ENCODE data around the gene DNAJA1.

Gene DNAJA1

DNA sequence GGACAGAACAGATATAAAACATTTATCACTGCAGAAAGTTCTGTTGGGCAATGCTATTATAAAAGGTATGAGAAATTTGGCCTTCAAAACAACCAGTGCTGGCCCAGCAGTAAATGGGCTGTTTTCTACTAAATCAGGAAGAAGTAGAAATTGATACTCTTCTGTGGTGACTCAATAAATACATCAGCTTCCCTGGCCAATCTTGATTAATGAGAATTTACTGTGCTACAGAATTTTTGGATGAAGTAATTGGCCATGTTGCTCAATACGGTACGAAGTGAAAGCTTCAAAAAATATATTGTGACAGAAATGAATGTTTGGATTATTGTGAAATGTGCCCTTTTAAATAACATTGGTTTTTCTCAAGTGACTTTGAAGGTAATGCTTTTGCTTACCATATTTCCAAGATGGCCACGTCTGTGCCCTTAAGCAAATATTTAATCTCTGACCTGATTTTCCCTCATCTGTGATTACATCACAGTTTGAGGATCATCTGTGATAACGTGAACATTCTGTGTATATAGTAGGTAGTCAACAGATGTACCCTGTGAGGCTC lies 4.2 kb downstream of the DNAJA1 start:
- no peak for DNase-seq

DNA sequence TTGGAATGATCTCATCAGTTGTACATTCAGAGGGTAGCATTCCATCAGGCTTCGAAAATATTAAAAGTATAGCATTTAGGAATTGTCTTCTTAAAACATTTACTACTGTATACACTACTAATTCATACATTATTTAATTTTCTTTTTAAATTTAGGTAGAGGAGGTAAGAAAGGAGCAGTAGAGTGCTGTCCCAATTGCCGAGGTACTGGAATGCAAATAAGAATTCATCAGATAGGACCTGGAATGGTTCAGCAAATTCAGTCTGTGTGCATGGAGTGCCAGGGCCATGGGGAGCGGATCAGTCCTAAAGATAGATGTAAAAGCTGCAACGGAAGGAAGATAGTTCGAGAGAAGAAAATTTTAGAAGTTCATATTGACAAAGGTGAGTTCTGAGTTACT lies 5.2 kb downstream of the DNAJA1 start:
- DNase-seq = no peak

DNA sequence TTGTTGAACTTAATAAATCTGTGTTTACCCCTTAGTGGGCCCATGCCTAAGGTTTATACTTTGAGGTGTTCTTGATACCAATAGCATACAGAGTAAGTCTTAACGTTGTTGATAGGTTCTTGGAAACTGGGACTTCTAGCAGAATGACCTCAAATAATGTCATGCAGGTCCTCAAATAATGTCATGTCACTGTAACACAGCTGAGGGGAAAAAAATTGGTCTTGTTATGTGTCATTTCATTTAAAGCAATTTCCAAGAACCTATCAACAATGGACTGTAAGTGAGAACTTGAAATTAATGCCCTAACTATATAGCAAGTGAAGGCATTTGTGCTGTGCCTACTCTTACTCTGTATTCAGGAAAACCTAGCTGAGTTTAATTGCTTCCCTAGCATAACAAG lies 7.2 kb downstream of the DNAJA1 start:
- no peak for DNase-seq

DNA sequence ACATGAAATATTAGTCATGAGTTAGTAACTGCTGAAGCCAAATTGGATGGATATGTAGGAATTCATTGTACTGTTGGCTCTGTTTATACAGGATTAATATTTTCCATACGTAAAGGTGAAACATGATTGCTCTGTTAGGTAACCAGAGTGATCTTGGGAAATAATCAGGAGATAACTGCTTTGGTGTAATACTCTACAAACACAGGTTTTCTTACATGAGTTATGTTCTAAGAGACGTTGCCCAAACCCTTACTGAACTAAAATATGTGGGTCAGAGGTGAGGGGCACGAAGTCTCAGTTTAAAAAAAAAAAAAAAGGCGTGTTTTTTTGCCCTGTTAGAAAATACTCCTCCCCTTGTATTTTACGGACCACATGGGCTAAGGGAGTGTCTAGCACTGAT lies 7.8 kb downstream of the DNAJA1 start:
- DNase-seq = no peak

DNA sequence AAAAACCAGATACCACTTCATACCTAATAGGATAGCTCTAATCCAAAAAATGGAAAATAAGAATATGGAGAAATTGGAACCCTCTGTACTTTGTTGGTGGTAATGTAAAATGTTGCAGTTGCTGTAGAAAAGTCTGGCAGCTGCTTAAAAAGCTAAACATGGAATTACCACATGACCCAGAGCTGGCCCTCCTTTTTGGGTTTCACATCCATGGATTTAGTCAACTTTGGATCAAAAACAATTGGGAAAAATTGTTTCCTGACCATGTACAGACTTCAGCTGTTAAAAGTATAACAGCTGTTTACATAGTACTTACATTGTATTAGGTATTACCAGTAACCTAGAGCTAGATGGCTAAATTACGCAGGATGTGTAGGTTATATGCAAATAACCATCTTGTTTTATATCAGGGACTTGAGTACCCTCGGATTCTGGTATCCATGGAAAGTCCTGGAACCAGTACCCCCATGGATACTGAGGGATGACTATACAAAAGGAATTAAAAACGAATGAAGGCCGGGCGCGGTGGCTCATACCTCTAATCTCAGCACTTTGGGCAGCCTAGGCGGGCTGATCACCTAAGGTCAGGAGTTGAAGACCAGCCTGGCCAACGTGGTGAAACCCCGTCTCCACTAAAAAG lies 15.8 kb downstream of the DNAJA1 start:
- DNase-seq = no peak

DNA sequence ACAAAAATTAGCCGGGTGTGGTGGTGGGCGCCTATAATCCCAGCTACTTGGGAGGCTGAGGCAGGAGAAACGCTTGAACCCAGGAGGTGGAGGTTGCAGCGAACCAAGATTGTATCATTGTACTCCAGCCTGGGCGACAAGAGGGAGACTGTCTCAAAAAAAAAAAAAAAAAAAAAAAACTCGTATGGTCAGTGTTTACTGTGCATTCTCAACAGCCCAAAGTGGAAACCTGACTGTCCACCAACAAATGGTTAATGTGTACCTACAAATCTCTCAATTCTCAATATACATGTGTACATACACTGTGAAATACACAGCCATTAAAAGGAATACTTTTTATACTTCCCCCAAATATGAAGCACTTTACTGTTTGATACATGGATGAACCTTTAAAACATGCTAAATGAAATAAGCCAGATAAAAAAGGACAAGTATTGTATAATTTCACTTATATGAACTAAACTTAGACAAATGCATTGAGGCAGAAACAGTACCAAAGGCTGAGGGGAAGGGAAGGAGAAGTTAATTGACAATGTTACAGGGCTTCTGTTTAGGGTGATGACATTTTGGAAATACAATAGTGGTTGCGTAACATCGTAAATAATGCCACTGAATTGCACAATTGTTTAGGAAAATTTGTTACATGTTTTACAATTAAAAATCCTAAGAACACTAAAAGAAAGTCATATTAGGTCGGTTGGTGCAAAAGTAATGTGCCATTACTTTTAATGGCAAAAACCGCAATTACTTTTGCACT lies 16.5 kb downstream of the DNAJA1 start:
- peak in 1 of 2 experiments; percentile 3 for DNase-seq

DNA sequence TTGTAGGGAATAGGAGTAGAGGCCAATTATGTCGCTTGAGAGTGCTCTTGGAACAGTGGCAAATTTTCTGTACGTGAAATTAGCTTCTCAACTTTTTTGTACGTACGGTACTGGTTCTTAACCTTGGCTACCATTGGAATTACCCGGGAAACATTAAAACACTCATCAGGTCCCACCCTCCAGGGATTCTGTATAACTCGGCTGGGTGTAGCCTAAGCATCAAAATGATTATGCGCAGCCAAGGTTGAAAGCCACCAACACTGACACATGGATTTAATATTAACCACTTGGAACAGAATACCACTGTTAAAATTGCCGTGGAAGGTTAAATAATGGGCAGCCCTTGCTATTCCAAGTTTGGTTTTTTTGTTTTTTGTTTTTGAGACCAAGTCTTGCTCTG lies 17.4 kb downstream of the DNAJA1 start:
- DNase-seq = no peak

DNA sequence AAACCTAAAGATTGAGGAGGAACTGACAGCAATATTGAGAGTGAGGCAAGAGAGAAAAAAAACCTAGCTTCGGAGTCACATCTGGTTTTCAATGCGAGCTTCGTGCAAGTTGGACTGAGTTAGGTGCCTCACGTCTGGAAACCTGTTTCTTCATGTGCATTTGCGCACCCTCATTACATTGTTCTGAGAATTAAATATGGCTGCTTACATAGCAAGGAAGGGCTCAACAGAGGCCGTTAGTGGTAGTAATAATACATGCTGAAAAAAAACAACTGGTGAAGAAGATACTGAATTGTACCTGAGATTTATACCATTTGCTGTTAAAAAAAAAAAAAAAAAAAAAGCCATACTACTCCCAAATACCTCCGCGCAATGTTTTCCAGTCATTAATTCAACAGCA lies 18.6 kb downstream of the DNAJA1 start:
- no peak for DNase-seq

DNA sequence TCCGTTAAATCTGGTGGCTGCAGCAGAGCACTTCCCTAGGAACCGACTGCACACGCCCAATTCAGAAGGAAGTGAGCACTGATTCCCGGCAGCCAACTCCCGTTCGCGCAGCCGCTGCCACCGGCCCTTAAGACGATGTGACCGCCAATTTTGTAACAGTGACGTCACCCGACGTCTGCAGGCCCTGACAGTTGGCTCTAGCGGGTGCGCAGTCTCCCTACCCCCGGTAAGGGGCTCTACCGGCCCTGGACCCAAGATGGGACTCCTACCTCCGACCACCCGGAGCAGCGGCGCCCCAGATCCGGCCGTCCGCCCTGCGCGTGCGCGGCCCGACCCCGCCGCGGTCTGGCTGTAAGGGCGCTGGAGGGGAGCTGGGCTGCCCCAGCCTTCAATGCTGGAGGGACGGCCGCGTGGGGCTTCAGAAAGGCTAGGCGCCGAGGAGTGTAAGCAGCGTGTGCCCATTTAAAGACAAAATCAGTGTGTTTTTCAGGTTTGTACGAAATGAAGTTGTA lies 19.1 kb downstream of the DNAJA1 start:
- DNase-seq = peak; percentile 78 to 79

DNA sequence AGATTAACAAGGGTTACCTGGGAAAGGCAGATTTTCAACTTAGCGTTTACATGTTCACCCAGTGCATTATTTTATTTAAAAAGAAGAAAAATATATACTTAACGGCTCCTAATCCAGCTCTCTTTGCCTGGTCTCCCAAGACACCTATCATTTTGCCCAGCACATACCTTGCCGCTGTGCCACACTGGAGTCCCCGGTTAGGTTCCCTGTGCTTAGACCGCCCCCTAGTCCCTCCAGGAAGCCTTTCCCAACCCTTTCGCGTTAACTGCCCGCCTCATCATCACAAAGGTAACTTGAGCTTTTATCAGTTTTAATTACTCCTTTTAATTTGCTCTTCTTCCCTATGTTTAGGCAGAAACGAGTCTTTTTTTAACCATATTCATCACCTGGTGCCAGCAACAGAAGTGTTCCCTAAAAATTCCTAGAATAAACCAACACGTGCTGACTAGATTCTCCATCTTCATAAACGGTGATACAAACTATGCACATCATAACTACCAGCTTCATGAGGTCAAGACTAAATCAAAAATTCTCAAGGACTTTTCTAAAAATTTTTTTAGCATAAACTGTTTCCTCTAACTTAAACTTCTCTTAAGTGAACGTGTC lies 19.7 kb downstream of the DNAJA1 start:
- peak in 1 of 2 experiments; percentile 20 for DNase-seq

DNA sequence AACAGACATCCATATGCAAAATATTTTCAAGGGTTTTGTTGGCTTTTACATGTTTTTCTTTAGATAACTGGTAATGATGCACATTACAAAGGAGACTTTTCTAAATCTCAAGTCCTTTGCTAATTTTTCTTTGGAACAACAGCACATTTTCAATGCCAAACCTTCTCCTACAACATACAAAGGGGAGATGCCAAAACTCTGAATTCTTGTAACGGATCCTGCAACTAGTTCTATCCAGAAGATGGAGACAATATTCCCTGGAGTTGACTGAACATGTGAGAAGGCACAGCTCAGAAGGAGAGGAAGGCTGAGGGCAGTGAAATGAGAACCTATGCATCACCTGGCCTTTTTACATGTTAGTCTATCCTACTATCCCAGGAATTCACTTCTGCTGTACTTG lies 21.0 kb downstream of the DNAJA1 start:
- DNase-seq = no peak

DNA sequence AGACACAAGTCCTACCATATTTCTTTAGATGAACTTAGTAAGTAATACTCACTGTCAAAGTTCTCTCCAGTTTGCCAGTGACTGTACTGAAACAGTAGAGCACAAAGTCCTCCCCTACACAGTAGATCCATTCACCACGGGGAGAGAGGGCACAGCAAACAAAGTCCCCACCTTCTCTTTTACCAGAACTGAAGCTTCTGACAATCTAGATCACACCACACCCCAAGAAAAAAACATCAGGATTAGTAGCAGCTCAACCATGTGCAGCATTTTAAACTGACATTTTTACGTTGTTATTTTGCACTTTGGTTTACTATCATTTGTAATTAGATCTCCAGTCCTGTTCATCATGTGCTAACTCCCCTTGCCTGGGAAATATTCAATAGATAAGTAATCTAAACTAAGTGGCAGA lies 23.0 kb downstream of the DNAJA1 start:
- no peak for DNase-seq

DNA sequence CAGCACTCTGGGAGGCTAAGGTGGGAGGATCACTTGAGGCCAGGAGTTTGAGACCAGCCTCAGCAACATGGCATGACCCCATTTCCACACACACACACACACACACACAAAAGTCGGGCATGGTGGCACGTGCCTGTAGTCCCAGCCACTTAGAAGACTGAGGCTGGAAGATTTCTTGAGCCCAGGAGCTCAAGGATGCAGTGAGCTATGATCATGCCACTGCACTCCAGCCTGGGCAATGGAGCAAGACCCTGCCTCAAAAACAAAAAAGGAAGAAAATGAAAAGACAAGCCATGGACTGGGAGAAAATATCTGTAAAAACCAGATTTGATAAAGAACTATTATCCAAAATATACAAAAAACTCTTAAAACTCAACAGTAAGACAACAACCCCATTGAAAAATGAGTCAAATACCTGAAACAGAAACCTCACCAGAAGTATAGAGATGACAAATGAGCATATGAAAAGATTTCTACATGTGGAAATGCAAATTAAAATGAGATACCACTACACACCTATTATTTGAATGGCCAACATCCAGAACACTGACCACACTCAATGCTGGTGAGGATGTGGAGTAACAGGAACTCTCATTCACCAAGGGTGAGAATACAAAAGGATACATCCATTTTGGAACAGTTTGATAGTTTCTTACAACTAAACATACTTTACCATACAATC lies 24.7 kb downstream of the DNAJA1 start:
- DNase-seq = no peak

DNA sequence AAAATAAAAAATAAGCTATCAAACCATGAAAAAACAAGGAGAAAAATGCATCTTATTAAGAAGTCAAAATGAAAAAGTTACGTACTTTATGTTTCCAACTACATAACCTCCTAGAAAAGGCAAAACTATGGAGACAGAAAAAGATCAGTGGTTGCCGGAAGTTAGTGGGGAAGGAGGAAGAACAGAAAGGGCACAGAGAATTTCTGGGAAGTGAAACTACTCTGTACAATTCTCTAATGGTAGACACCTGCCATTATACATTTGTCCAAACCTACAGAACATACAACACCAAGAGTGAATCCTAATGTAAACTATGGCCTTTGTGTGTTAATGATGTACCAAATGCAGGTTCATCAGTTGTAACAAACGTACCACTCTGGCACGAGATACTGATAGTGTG lies 26.1 kb downstream of the DNAJA1 start:
- DNase-seq = no peak

DNA sequence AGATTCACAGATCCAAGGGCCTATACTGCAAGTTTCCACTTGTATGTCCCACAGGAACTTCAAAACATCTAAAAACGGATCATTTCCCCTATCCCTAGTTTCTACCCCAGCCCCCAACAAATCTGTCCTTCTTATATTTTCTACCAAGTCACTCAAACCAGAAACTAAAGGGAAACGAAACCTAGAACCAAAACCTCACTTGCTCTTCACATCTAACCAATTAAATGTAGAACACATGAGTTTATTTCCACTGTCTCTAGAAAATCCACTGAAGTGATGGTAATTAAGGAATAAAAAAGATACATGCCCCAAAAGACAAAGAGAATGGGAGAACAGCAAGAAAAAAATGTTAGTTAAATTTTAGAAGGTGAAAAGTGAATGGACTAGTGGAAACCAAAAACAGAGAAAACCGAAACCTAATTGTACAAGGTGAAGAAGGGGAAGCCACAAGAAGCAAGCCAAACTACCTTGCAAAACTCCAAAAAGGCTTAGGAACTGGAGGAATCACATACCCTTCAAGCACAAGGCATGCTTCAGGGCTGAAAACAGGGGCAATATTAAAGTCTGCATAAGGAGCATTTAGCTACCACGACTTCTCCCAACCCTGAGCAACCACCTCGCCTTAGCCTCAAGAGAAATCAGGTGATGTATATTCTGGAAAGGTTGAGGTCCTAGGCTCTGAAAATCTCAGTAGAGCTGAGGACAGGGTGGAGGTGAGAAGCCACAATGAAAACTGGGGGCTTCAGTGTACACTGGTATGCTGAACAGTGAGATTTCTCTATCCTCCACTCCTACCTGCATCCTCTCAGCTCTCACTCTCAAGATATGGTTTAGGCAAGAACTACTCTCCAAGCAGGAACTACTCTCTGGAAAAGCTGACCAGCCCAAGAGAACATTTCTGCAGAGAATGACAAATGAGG lies 40.3 kb downstream of the DNAJA1 start:
- DNase-seq = no peak

DNA sequence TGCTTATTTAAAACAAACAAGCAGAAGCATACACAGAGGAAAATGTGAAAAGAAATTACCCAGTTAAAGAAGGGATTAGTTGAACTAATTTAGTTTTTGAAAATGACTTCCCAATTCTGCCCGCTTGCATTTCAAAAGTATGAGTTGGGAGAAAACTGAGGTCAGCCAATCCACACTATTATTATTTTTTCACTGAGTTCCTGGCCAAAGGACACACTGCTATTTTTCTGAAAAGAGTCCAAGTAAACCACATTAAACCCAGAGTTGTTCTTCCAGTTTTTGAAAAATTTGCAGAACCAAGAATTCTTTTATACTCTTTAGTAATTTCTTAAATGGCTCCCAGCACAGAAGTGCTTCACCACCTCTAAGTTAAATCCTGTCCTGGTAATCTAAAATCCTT lies 43.9 kb downstream of the DNAJA1 start:
- no peak for DNase-seq

DNA sequence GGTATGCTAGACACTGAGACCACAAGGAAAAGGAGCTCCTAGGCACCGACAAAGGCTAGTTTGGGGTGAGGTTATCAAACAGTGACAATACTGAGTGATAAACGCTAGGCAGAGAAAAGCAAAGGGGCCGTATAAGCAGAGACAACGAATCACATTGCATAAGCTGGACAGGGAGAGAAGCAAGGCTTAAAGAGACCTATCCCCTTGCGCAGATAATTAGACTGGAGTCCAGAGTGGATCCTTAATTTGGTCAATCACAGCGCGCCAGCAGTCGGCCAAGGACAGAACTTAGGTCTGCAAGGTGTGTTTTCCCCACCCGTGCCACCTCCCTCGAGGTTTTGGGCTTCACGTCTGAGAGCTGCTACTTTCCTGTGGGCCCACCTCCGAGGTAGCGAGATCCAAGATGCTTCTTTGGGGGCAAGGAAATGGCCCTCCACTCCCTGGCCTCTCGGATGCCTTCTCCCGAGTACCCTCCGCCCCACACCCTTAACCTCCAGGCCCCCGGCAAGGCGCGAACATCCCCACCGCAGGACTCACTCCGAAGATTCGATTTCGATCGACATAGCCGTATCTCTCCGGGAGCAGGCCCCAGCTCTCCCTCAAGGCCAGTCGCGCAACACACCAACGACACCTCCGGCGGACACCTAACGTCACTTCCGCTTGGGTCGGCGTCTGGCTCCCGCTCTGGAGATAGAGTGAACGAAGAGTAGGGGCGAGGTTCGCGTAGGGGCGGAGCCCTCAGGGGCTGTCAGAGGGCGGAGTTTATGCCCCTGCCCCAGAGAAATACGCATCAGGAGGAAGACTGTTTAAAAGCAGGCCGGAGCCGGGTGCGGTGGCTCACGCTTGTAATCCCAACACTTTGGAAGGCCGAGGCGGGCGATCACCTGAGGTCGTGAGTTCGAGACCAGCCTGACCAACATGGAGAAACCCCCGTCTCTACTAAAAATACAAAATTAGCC lies 51.3 kb downstream of the DNAJA1 start, which contains the start of gene SMU1:
TSS of gene SMU1 (minus strand) at position 629 of the 959 bp plus-strand sequence. CDS start at position 563, 66 bp downstream.
- DNase-seq = peak; percentile 98 to 99

DNA sequence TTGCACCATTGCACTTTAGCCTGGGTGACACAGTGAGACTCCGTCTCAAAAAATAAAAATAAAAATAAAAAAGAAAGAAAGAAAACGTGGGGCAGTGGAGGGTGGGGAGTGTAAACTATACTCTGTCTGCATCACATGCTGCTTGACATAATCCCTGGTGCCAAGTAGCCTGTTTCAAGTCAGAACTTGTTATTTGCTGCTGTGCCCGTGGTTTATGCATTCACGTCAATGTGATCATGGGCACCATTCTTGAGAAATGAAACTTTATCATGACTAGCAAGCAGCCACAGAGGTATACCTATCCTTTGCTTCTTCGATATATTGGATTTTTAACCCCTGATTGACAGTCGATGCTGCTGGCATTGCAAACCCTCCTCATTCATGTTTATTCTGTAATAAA lies 55.5 kb downstream of the DNAJA1 start:
- no peak for DNase-seq

DNA sequence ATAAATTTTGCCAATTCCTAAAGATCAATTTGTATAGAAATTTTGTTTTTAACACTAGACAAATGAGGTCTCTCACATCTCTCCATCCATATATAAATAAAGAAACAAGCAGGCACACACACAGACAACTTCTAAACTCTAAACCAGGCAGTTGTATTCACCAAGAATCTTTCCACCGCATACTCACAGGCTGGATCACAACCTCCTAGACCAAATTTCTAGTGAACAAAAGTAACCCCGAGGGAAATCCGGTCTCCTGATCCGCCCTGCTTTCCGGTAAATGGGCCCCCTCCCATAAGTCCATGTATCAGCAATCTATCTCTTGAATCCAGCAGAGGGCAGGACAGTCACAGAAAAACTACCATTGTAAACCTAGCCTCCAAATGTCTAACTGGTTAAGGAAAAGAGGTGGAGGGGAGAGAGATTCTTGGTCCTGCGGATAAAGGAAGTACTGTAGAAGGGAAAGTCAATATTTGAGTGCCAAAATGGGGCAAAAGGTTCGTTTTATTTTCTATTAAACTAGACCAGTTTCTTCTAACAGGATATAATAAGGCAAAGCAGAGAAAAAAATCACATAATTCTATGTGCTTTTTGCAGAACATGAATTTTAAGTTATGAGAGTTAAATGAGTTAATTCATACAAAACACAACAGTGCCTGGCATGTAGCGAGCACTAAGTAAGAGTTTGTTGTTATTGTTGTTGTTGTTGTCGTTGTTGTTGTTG lies 56.2 kb downstream of the DNAJA1 start:
- peak; percentile 97 to 98 for DNase-seq

DNA sequence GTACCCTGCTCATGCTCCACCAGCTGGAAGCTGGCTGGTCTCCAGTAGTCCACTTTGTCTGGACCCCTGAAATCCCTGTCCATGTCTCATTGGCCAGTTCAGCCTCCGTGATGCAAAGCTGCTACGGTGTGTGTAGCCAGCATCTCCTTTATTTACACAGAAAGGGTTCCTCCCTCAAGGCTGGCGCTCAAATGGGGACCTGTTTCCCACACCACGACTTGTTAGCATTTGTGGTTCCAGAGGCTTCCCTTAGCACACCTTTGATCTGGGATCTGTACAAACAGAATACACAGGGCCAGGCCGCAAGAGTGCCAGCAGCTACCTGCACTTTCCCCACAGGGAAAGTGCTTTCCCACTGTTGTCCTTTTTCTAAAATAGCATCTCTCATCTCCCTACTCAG lies 57.1 kb downstream of the DNAJA1 start:
- no peak for DNase-seq
